Lower lobe of right lung (tissue), 2 donors: ENCODE data around the gene CFAP100. TPM values are rescaled to one million over a fixed set of nuclear protein-coding genes. Genes with fewer than 3 reads are reported as not detected.

Source experiments
- ATAC-seq, 2 donors: fragments of 200-7000 bp; cut with Tn5 transposase; one replicate each; pipeline ENCODE4 v1.9.1; 2020 to 2022; ENCODE audit warnings: mild to moderate bottlenecking in 2 of 2, moderate library complexity in 2 of 2
- DNase-seq: peaks from one replicate; pipeline ENCODE4 v3.0.0-alpha.2; 2020
- H3K27ac ChIP-seq: fragments of 200-600 bp; one replicate; pipeline ENCODE4 v1.8.0; 2022
- H3K27me3 ChIP-seq: fragments of 200-600 bp; one replicate; pipeline ENCODE4 v1.8.0; 2022; ENCODE audit warnings: low read depth
- H3K36me3 ChIP-seq: fragments of 200-600 bp; one replicate; pipeline ENCODE4 v1.8.0; 2022; ENCODE audit warnings: mild to moderate bottlenecking
- H3K4me1 ChIP-seq: fragments of 200-600 bp; one replicate; pipeline ENCODE4 v1.8.0; 2022
- H3K4me3 ChIP-seq: fragments of 200-600 bp; one replicate; pipeline ENCODE4 v1.8.0; 2022; ENCODE audit warnings: mild to moderate bottlenecking
- H3K9me3 ChIP-seq: fragments of 200-600 bp; one replicate; pipeline ENCODE4 v1.8.0; 2022
- CTCF ChIP-seq: fragments of 200-600 bp; IDR thresholded peaks from one replicate; pipeline ENCODE4 v1.8.0; 2022; ENCODE audit warnings: antibody characterized with exemption, mild to moderate bottlenecking
- intact Hi-C: fragments of 100-400 bp; cut with DNase I; formaldehyde crosslinking; loops from one replicate; pipeline ENCODE4 v1.11.0; 2022
- total RNA-seq: library from RNA; stranded (reverse); fragmentation: NEBNext Ultra II Directional; extraction: Animal tissue kit (Norgen Biotek cat#: 25700); gene quantifications from one replicate; pipeline ENCODE4 v1.2.1, GENCODE V29; 2021
- donor health status: DM: no; HTN: yes; CAD: no; lungs with severe emphysema.

CFAP100 gene
- total RNA-seq, 1 donor from 2014 or later: 21.5 TPM

GRCh38 chr3:126396536-126396935 is 1.8 kb downstream of the CFAP100 start:
- Histone ChIP-seq H3K4me3 (no peak overlapping the region), H3K9me3 (no peaks in the 10 kb centered on the region), H3K36me3 (no peaks in the 10 kb centered on the region), H3K27ac (no peak overlapping the region), H3K27me3 (peaks cover 21% of the 10 kb centered on the region), H3K4me1 (peaks cover 10% of the 10 kb centered on the region)
- no peak for TF ChIP-seq CTCF
- ATAC-seq (no peak), DNase-seq (no peak)
- intact Hi-C loops: loop anchor here (10.0 kb wide), 1 partner anchor 152 kb away; no protein-coding TSS in a partner anchor

DNA sequence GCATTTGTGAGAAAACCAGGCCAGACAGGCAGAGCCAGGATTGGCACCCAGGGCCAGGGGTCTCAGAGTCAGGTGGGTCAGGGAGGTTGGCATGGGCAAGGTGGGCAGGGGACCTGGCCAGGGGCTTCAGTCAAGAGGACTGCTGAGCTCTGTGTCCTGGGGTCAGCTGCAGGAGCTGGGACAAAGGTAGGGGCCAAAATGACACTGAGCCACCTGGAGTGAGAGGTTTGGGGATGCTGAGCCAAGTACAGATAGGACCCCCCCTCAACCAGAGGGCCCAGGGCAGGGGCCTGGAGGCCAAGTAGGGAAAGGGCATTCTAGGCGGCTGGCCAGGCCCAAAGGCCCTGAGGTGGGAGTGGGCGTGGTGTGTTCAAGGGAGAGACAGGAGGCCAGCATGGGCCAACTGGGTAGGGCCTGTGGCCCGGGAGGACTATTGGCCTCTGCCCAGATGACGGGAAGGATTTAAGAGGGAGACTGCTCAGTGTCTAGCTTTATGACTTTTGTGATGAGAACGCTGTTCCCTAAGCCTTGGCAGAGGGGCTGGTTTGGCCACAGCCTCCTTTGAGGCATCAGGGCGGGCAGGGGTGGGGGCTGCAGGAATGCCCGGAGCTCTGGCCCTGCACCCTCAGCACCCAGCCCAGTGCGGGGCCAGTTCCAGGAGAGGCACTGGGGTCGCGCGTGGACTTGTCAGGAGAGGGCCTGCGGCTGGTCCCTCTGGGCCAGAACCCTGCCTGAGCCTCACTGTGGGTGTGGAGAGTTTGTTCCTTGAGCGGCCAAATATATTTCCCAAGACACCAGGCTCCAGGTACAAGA is 3.1 kb downstream of the CFAP100 start:
- DNase-seq (no peak), ATAC-seq (no peak)
- no peak for TF ChIP-seq CTCF
- intact Hi-C loops: loop anchor here (10.0 kb wide), 1 partner anchor 153 kb away; no protein-coding TSS in a partner anchor
- Histone ChIP-seq H3K27me3 (peaks cover 21% of the 10 kb centered on the region), H3K4me1 (peaks cover 10% of the 10 kb centered on the region), H3K36me3 (no peaks in the 10 kb centered on the region), H3K4me3 (no peak overlapping the region), H3K9me3 (no peaks in the 10 kb centered on the region), H3K27ac (no peak overlapping the region)

DNA sequence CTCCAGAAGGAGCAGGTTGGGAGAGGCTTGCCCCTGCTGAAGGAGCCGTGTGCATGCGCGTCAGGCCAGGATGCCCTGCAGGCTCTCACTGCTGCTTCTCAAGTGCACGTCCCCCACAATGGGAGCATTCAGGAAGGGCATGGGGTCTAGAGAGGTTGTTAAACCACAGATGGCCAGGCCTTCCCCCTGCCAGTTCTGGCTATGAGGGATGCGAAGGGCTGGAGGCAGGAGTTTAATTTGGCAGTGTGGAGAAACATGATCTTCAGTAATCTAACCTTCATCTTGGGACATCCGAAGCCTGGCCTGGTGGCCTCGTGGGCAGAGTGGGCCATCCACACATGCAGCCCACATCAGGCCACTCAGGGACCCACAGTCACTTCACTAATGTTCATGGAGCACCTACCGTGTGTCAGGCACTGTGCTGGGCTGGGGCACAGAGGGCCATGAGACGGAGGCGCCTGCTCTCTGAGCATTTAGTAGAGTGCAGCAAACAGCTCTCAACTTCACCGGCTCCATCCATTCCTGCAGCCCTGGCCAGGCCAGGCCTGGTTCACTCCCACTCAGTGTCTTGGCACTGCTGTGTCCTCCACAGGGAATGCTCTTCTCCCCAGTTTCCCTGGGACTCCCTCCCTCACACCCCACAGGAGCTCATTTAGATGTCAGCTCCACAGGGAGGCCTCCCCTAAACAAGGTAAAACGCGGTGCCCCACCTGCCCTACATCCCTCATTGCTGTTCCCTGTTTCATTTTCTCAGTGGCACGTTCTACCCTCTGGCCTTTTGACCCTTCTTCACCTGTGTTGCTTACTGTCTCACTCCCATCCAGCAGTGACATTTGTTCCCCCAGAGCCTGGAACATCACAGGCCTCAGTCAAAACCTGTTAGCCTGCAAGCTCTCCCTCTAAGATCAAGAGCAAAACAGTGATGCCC is 4.0 kb downstream of the CFAP100 start:
- Histone ChIP-seq H3K4me3 (no peak overlapping the region), H3K36me3 (no peaks in the 10 kb centered on the region), H3K27ac (no peak overlapping the region), H3K27me3 (peaks cover 20% of the 10 kb centered on the region), H3K4me1 (peaks cover 10% of the 10 kb centered on the region), H3K9me3 (no peaks in the 10 kb centered on the region)
- DNase-seq (no peak), ATAC-seq (no peak)
- no peak for TF ChIP-seq CTCF
- intact Hi-C loops: loop anchor here (10.0 kb wide), 1 partner anchor 154 kb away; no protein-coding TSS in a partner anchor

DNA sequence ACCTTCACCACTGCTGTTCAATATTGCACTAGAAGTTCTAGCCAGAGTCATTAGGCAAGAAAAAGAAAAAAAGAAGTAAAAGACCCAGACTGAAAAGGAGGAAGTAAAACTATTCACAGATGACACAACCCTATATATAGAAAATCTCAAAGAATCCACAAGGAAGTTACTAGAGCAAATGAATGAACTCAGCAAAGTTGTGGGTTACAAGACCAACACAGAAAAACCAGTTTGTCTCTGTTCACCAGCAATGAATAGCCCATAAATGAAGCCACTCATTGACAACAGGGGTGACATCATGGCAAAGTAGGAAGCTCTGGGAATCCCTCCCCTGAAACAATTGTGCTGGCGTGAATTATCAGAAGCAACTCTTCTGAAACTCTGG is 4.6 kb downstream of the CFAP100 start:
- peaks cover 10% of the 10 kb centered on the region for H3K4me1 ChIP-seq
- no peak overlapping the region for H3K27ac ChIP-seq
- TF ChIP-seq CTCF: no peak
- intact Hi-C loops: loop anchor here (10.0 kb wide), 1 partner anchor 155 kb away; no protein-coding TSS in a partner anchor
- no peak overlapping the region for H3K4me3 ChIP-seq
- ATAC-seq: peak; percentile 40 to 55
- no peaks in the 10 kb centered on the region for H3K36me3 ChIP-seq
- peaks cover 13% of the 10 kb centered on the region for H3K27me3 ChIP-seq
- DNase-seq: no peak
- H3K9me3 ChIP-seq: no peaks in the 10 kb centered on the region

GRCh38 chr3:126399756-126400155 is 5.0 kb downstream of the CFAP100 start:
- no peak for TF ChIP-seq CTCF
- no peak for DNase-seq
- H3K27me3 ChIP-seq: peaks cover 9% of the 10 kb centered on the region
- intact Hi-C loops: loop anchor here (10.0 kb wide), 1 partner anchor 155 kb away; no protein-coding TSS in a partner anchor
- no peak for ATAC-seq
- H3K9me3 ChIP-seq: no peaks in the 10 kb centered on the region
- no peak overlapping the region for H3K4me3 ChIP-seq
- H3K27ac ChIP-seq: no peak overlapping the region
- H3K36me3 ChIP-seq: no peaks in the 10 kb centered on the region
- peaks cover 6% of the 10 kb centered on the region for H3K4me1 ChIP-seq
